Hindlimb muscle (tissue), 1 donor: ENCODE results near the gene SLC38A1. TPM values are rescaled to one million over a fixed set of nuclear protein-coding genes. Genes with fewer than 3 reads are reported as not detected.
A peak's percentile ranks its signal among the peaks of the same experiment; 100 is the strongest.
"Not testable (repeated sequence)": the region's sequence is repeated elsewhere in the genome, so short reads cannot be mapped to it uniquely, and the experiment has no call there.

Source experiments
- DNase-seq: peaks from one replicate; pipeline ENCODE4 v3.0.0-alpha.2; 2013
- polyA plus RNA-seq: library from polyadenylated mRNA; unstranded; fragments of 120-200 nt; gene quantifications from one replicate; pipeline ENCODE4 v1.2.1, GENCODE V29; 2013; ENCODE audit not compliant: insufficient read length

Gene SLC38A1
- polyA plus RNA-seq, 1 donor: 29.7 TPM

DNA sequence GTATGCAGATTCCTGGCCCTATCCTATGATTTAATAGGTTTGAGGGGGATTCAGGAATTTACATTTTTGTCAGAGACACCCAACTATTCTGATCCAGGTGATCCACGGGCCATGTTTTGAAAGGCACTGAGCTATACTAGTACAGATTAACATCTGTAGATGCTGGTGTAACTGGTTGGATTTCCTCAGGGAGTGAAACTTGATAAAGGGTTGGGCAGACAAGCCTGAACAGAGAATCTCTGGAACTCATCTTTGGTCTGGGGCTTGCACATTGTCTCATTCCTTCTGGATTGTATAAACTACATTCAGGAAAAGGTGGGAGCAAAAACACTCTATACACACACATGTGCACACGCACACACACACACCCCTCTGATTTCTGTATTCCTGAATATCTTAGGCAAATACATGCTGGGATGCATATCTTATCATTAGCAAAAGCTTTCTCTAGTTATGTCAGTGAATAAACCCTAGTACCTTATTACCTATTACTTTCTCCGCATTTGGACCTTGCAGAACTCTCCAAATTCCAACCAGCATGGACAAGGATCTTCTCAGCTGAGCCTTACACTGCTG lies 104.6 kb downstream of the SLC38A1 start:
- DNase-seq: no peak

DNA sequence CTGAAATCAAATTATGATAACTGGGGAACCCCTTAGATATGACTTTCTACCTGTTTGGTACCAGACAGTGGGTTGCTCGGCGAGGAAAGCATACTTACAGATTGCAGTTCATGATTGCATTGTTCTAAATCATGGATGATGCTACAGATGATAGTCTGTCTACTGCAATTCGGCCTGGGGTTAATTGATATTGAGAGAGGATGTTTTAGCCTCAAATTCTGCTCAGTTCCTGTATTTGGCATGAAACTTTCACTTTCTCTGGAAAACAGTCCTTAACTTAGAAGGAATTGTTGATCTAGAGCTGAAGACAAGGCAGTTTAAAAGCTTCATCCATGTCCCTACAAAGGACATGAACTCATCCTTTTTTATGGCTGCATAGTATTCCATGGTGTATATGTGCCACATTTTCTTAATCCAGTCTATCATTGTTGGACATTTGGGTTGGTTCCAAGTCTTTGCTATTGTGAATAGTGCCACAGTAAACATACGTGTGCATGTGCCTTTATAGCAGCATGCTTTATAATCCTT lies 106.2 kb downstream of the SLC38A1 start:
- not testable (repeated sequence) for DNase-seq

DNA sequence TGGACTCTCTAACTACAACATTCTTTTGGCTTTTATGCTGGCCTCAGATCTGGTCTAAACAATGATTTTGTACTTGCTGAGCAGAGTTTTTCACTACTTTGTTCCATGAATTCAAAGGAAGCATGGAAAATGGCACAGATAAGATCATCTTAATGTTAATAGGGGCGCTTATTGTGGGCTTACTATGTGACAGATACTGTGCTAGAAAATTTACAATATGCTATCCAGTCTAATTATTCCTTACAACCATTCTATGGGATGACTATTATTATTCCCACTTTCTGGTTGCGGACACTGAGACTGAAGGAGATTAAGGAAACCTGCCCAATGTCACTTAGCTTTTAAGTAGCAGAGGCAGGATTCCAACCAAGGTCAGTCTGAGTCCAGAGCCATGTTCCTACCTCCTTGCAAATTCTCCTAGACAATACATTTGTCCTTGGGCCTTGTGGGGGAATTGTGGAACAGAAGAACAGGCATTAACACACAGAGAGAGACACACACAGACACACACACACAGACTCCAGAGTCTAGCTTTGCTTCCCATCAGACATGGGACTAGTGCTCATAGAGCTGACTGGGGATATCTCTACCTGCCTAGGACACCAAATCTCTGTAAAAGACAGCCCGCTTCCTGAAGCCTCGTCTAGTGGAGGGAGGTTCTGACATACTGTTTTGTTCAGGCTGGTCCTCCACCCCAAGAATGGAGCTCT lies 107.7 kb downstream of the SLC38A1 start:
- no peak for DNase-seq

DNA sequence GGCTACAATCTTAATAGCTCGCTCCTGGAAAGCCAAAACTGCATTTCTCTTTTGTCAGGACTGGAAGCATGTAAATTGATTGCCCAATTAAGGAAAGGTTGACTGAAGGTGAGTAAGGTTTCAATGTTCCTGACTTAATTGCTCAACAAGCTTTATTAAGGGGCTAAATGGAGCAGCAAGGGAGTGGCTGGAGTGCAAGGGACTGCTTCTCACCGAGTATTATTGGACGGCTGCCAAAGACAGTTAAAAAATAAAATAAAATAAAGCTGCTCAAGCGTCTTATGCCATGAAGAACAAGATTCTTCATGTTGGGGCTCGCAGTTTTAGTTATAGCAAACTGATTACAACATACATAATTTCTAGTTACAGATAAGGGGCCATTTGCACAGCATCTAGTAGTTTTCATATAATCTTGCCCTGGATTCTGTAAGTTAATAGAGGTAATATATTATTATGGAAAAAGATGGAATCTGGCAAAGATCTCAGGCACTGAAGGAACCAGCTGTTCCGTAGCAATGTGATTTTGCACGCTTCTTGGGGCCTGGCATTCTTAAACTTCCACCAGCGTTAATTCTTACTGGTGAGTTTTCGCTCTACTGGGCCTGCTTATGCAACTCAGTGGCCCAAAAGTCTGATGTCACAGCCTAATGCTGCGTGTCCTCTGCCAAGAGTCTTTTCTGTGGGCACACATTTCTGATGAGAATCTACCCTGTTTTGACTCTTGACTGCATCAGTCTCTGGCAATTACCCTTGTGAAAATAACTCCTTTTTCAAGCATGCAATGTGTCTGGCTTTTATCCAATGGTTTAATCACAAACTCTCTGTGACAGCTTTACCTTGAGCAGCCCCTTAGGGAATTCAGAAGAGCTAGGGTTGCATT lies 108.5 kb downstream of the SLC38A1 start:
- DNase-seq: peak; percentile 52

DNA sequence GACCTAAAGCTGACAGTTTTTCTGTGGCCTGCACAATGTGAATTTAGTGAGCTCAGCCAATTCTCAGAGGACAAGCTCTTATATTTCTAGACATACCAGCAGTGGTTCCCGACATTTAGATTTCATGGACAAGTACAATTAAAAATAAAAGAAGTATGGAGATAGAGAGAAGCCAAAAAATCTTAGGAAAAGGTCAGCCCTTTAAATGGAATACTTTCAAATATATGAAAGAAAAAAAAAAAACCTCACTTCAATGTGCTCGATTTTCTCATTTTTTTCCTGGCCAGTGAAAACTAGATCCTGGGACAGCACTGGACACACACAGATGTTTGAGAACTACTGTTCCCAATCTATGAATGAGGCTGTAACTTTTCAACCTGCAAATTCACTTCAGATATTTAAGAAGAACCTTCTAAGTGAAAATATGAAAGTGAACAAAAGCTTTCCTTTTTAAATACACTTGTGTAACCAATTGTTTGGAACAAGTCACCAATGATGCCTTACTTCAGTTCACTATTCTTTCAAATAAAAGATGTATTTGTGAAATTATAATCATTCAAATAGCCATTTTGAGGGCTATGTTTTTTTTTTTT lies 109.4 kb downstream of the SLC38A1 start:
- no peak for DNase-seq

DNA sequence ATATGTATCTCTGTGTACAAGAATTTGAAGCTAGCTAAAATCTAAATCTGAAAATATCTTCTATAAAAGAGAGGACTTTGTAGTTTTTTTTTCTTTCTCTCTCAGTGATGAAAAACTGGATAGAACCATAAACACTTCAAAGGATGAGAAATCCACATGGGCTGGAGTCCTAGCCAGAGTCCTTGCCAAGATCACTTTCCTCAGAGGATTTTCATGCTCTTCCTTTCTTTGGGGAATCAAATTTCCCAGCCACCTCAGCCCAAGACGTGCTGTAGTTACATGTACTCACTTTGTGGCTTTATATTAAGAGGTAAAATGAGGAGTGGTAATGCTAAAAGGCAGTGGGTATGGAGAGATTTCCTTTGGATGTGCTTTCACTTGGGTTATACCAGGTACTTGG lies 110.3 kb downstream of the SLC38A1 start:
- no peak for DNase-seq

DNA sequence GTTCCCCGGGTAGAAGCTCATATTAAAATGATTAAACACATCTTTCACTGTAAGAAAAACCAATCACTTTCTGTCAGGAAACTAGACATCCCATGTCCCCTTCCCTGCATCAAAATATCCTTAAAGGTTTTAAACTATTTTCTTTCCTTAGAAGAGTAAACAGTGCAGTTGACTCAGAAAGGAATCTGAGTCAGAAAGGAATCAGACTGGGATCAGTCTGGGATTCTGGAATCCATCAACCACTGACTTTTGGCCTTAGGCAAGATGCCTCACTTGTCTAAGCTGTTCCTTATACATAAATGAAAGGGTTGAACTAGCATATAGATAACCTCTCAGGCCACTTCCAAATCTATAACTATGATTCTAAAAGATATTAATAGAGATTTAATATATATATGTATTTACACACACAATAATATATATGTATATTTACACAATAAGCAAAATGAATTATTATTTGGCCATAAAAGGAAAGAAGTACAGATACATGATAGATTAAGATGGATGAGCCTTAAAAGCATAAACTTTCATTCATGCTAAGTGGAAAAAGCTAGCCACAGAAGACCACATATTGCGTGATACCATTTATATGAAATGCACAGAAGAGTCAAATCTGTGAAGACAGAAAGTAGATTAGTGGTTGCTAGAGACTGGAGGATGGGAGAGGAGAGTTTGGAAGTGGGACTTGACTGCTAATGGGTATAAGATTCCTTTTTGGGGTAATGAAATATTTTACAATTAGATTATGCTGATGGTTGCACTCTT lies 114.4 kb downstream of the SLC38A1 start:
- no peak for DNase-seq

DNA sequence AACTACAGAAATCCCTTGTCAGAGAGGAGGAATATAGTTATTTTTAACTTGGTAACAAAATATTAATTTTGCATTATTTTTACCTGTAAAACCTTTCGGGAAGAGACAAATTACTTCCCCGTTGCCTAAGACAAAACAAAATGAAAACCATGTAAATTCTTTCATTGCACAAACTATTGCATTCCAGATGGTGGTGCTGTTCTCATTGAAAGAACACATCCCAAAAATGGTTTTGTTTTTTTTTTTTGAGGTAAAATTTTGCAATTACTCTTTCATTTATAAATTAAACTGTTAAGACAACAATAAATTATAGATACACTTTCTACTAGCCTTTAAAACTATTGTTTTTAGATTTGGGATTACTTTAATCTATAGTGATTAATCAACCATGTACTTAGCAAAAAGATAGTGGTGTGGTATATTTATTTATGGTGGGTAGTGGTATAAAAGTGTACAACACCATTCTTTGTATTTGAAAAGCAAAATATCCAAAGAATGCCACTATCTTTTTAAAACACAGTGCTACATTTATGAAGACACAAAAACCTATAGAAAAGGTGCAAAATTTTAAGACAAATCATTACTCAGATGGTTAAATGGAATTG lies 115.5 kb downstream of the SLC38A1 start:
- DNase-seq: no peak

DNA sequence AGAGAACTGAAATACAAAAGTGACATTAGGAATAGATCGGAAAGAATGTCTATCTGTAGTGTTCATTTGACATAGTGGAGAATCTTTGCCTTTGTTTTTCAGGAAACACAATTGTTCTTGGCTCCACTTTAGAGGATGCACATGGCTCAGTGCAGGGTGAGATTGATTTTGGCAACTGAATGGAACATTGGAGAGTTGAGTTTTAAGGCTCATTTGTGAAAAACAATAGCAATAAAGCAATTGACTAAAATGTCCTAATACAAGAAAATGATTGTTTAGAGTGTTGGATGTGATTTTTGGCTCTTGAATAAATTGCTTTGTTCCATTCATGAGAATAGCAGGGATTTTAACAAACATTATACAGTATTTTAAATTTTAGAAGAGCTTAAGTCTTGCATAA lies 116.4 kb downstream of the SLC38A1 start:
- no peak for DNase-seq

DNA sequence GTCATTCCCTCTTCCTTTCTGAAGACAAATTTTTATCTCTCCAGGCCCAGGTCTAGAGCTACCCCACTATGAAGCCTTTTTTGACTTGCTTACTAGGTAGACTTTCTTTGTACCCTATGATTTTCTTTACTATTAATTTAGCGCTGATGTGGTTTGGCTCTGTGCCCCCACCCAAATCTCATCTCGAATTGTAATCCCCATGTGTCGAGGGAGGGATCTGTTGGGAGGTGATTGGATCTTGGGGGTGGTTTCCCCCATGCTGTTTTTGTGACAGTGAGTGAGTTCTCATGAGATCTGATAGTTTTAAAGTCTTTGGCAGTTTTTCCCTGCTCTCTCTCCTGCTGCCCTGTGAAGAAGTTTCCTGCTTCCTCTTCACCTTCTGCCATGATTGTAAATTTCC lies 118.1 kb downstream of the SLC38A1 start:
- DNase-seq: no peak

DNA sequence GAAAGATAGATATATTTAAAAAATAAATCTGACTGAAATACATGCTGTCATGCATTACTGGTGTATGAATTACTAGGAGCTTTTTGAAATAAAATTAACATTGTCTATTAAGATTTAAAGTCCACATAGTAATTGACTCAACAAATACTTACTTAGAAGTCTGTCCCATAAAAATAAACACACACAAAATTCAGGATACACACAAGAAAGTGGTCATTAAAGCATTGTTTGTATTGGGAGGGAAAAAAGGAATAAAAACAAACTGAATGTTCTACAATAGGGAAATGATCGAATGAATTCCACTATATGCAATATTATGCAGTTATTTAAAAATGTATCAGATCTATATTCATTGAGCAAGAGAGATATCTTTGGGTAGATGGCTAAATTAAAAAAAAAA lies 118.9 kb downstream of the SLC38A1 start:
- no peak for DNase-seq

DNA sequence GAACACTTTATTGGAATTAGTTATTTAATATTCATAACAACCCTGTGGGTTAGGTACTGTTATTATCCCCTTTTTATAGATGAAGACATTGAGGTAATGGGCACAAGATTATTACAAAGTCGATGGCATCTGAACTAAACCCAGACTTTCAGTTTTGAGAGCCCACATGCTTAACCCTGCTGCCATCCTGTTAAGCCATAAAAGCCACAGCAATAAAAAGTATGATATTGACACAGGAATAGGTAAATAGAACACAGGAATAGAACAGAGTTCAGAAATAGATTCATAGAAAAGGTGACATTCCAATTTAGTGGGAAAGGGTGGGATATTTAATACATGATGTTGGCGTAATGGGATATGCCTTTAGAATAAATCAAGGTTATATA lies 119.8 kb downstream of the SLC38A1 start:
- no peak for DNase-seq

DNA sequence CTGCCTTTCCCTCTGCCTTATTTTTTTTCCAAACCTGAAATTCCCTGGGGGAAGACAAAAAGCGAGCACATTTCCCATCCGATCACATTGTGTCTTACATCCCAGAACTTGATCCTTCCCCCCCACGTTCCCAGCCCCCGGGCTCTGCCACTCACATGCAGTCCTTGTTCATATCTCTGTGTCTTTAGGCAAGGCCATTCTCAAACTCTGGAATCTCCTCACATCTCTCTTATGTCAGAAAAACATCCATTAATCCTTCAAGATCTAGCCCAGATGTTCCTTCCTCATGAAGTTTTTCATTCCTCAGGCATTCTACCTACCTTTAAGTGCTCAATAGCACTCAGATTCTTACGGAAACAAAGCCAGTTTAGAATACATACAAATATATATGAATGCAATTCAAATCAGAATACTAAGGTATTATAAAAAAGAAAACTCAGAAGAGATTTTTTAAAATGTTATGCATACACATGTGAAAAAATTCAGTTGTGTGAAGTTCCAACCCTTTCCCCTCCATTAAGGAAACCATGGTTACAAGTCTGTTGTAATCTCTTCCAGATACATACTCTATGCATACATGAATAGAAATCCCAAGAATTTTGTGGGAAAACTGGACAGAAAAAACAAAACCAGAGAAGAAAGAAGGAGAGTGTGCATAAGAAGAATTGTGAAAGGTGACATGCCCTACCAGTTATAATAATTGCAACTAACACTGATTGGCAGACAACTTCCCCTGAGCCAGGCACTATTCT lies 120.3 kb downstream of the SLC38A1 start:
- DNase-seq: no peak

DNA sequence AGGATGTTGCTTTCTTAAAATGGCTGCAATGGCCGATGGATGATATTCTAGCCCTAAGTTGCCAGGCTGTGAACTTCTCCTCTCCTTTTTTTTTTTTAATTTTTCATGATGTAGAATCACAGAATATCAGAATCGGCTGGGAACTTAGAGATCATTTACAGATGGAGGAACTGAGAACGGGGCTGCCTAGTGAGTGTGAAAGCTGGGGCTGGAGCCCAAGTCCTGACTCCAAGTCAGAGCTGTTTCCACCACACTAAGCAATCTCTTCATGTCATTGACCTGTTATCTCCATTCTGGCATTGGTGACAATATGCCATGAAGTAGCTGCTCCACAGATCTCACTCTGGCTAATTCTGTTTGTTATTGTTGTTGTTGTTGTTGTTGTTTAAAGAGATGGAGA lies 121.7 kb downstream of the SLC38A1 start:
- no peak for DNase-seq

DNA sequence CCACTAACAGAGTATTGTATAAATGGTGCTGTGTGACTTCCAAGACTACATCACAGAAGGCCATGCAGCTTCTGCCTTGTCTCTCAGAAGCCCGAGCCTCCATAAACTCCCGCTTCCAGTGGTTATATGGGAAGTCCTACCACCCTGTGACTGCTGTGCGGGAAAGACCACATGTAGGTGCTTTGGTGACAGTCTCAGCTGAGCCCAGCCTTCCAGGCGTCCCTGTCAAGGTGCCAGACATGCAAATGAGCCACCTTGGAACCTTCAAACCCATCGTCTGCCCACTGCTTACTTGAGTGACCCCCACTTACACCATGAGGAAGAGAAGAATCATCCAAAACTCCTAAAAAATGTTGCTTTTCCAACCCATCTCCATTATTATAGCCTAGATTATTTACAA lies 123.0 kb downstream of the SLC38A1 start:
- no peak for DNase-seq

DNA sequence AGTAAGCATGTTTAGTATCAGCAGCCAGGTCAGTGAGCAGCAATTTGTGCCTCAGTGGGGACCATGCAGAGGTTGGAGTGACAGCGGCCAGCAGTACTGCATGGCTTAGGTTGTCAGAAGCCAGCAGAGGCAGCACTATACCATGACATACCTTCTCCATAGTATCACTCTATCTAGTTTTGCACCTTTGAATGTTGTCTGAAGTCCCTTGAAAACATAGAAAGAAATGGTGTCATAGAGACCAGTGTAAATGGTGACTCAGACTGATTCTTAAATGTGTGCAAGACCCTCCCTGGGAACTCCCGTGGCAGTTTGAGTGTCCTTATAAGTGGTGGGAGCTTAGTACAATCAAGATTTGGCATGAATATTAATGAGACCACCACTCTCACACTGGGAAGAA lies 124.4 kb downstream of the SLC38A1 start:
- no peak for DNase-seq

DNA sequence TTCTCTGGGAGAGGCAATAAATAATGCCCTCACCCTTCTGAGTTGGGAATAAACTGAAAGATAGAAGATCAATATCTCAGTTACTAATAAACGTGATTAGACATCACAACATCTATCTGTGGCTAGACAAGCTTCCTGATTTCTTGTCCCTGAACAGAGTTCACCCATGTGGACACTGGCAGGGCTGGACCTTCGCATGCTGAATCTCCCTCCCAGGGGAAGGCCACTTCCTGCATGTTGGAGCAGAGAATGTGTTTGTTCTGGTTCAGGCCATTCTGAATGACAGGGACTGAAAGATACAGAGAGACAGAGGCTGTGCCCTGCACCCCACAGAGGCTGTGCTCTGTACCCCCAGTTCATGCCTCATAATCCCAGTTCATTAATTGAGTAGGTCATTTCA lies 132.6 kb downstream of the SLC38A1 start:
- DNase-seq: no peak

DNA sequence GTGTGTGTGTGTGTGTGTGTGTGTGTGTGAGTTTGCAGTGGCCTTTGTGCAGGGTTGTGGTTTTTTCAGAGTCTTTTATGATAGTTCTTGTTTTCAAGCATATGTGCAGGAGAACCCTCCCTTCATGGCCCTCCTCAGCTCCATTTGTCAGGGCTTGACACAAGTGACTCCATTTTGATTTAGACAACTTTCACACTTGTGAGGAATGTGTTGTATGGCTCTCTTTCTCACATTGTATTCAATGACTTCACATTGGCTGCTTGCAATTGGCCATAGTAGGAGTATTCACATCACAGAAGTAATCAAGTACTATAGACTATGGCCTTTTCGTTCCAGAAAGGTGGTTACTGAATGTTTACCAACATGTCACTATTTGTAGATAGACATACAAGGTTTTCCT lies 133.1 kb downstream of the SLC38A1 start:
- no peak for DNase-seq

DNA sequence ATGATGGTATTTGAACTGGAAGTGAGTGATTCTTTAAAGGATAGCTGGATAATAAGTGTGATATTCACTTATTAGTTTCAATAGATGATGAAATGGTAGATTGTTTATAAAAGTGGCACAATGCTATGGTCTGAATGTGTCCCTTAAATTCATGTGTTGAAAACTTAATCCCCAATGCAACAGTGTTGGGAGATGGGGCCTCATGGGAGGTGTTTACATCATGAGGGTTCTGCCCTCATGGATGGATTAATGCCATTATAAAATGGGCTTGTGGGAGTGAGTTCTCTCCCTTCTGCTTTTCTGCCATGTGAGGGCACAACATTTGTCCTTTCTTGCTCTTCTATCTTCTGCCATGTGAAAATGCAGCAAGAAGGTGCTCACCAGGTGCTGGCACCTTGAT lies 134.0 kb downstream of the SLC38A1 start:
- DNase-seq: no peak

DNA sequence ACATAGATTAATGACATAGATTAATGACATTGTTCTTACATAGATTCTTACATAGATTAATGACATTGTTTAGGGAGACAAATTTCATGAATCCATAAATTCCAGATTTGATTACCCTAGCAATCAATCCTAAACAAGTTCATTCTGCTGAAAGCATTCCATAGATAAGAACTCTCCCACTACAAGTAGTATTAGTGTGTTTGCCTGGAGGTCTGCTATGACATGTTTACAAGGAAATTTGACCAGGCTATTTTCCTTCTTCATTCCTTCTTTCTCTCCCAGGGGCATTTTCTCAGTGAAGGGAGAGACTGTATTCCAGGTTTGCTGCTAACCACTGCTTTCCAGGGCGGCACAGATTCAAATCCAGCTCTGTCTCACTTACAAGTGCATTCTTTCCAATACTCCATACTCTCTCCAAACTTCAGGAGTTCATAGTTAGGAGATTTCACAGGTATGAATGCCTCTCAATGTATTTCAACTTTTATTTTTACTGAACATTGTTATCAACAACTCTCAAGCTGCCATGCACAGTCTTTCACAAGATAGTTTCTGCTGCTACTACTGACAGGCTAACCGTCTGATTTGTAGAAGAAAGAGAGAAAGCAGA lies 134.5 kb downstream of the SLC38A1 start:
- DNase-seq: no peak

DNA sequence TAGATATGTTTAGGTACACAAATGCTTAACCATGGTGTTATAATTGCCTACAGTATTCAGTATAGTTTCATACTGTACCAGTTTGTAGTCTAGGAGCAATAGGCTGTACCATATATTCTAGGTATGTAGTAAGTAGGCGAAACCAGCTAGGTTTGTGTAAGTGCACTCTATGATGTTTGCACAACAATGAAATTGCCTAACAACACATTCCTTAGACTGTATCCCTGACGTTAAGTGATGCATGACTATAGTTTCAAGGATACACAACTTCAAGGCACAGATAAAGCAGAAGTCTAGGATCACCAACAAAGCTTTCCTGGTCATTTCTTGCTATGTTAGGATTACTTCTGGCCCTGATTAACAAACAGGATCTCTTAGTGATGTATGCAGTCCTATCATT lies 135.1 kb downstream of the SLC38A1 start:
- DNase-seq: no peak
